Neural progenitor cell (in vitro differentiated cells): ENCODE measurements around the gene OGDH. TPM values are rescaled to one million over a fixed set of nuclear protein-coding genes. Genes with fewer than 3 reads are reported as not detected.

Experiments
- DNase-seq: peaks from one replicate; pipeline ENCODE4 v3.0.0-alpha.2; 2016; ENCODE audit warnings: low spot score
- H2AFZ ChIP-seq: fragments of 200-600 bp; sonication (generic); replicated peaks from 2 replicates; pipeline ENCODE4 v1.6.1; 2016; ENCODE audit warnings: antibody characterized with exemption
- H3F3A ChIP-seq: fragments of 200-600 bp; sonication (generic); 2 replicates; pipeline ENCODE4 v1.6.1; 2016; ENCODE audit warnings: antibody characterized with exemption, low read depth
- H3K27ac ChIP-seq: fragments of 200-600 bp; sonication (generic); 2 replicates; pipeline ENCODE4 v1.5.1; 2016; ENCODE audit warnings: mild to moderate bottlenecking
- H3K27me3 ChIP-seq: fragments of 200-600 bp; sonication (generic); 2 replicates; pipeline ENCODE4 v1.6.1; 2016; ENCODE audit warnings: mild to moderate bottlenecking, moderate library complexity
- H3K36me3 ChIP-seq: fragments of 200-600 bp; sonication (generic); 2 replicates; pipeline ENCODE4 v1.5.1; 2016
- H3K4me1 ChIP-seq: fragments of 200-600 bp; sonication (generic); 2 replicates; pipeline ENCODE4 v1.6.1; 2016; ENCODE audit warnings: mixed run types
- H3K4me2 ChIP-seq: fragments of 200-600 bp; sonication (generic); 2 replicates; pipeline ENCODE4 v1.6.1; 2016
- H3K4me3 ChIP-seq: fragments of 200-600 bp; sonication (generic); 2 replicates; pipeline ENCODE4 v1.5.1; 2016
- H3K79me2 ChIP-seq: fragments of 200-600 bp; sonication (generic); 2 replicates; pipeline ENCODE4 v1.6.1; 2016; ENCODE audit warnings: low read depth
- H3K9ac ChIP-seq: fragments of 200-600 bp; sonication (generic); 2 replicates; pipeline ENCODE4 v1.6.1; 2016
- H3K9me3 ChIP-seq: fragments of 200-600 bp; sonication (generic); 2 replicates; pipeline ENCODE4 v1.5.1; 2016; ENCODE audit warnings: low read depth
- H4K20me1 ChIP-seq: fragments of 200-600 bp; sonication (generic); 2 replicates; pipeline ENCODE4 v1.6.1; 2016; ENCODE audit warnings: low read depth
- H3K27ac Mint-ChIP-seq: 3 replicates; pipeline ENCODE4 v1.8.0; 2021; ENCODE audit warnings: mixed read lengths
- H3K27me3 Mint-ChIP-seq: 2 replicates; pipeline ENCODE4 v1.8.0; 2022; ENCODE audit warnings: low read depth, mild to moderate bottlenecking, inconsistent platforms, moderate library complexity, mixed read lengths; ENCODE audit not compliant: insufficient read depth
- H3K36me3 Mint-ChIP-seq: 3 replicates; pipeline ENCODE4 v1.8.0; 2021; ENCODE audit warnings: mixed read lengths
- H3K4me1 Mint-ChIP-seq: 3 replicates; pipeline ENCODE4 v1.8.0; 2021; ENCODE audit warnings: mixed read lengths
- H3K4me3 Mint-ChIP-seq: 3 replicates; pipeline ENCODE4 v1.8.0; 2021; ENCODE audit warnings: mild to moderate bottlenecking, moderate library complexity, mixed read lengths
- H3K9me3 Mint-ChIP-seq: 3 replicates; pipeline ENCODE4 v1.8.0; 2020; ENCODE audit warnings: mixed read lengths
- CTCF ChIP-seq: fragments of 200-600 bp; sonication (generic); IDR thresholded peaks from 2 replicates; pipeline ENCODE4 v1.5.1; 2017; ENCODE audit warnings: antibody characterized with exemption, mild to moderate bottlenecking
- EZH2 ChIP-seq: fragments of 200-600 bp; sonication (generic); IDR thresholded peaks from 2 replicates; pipeline ENCODE4 v1.6.1; 2017; ENCODE audit warnings: antibody characterized with exemption, mild to moderate bottlenecking, moderate library complexity
- EZH2phosphoT487 ChIP-seq: fragments of 200-600 bp; sonication (generic); IDR thresholded peaks from 2 replicates; pipeline ENCODE4 v1.6.1; 2017; ENCODE audit warnings: antibody characterized with exemption
- total RNA-seq: library from RNA; depleted of rRNA; stranded (reverse); fragments of >200 nt; gene quantifications from 2 replicates; pipeline ENCODE4 v1.2.3, GENCODE V29; 2015; ENCODE audit warnings: low replicate concordance

Gene OGDH
- total RNA-seq, 1 donor from 2014 or later: 25.2 TPM

GRCh38 chr7:44685723-44686122 lies 79.3 kb downstream of the OGDH start:
- Histone ChIP-seq H3K79me2 (no peaks in the 10 kb centered on the region), H3K9me3 (no peaks in the 10 kb centered on the region), H2AFZ (no peak overlapping the region), H3K4me1 (no peaks in the 10 kb centered on the region), H3K27me3 (no peaks in the 10 kb centered on the region), H3K36me3 (no peaks in the 10 kb centered on the region), H3K4me2 (no peak overlapping the region), H3K9ac (no peak overlapping the region), H4K20me1 (no peaks in the 10 kb centered on the region), H3K4me3 (no peak overlapping the region), H3F3A (no peaks in the 10 kb centered on the region), H3K27ac (no peak overlapping the region)
- Mint-ChIP-seq H3K27me3 (peaks cover 6% of the 10 kb centered on the region), H3K9me3 (no peaks in the 10 kb centered on the region), H3K36me3 (peaks cover 12% of the 10 kb centered on the region), H3K4me3 (no peak overlapping the region), H3K27ac (no peak overlapping the region), H3K4me1 (no peaks in the 10 kb centered on the region)
- no peak for TF ChIP-seq CTCF
- DNase-seq: no peak

DNA sequence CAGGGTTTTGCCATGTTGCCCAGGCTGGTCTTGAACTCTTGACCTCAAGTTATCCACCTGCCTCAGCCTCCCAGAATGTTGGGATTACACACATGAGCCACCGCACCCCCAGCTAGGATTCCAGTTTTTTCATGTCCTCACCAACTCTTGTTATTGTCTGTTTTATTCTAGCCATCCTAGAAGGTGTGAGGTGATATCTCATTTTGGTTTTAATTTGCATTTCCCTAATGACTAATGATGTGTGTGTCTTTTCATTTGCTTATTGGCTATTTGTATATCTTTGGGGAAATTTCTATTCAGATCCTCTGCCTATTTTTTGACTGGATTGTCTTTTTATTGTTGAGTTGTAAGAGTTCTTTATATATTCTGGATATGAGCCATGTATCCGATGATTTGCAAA lies 83.0 kb downstream of the OGDH start:
- H3K9ac ChIP-seq: no peak overlapping the region

GRCh38 chr7:44693641-44694313 lies 87.3 kb downstream of the OGDH start:
- Histone ChIP-seq H3K36me3 (no peaks in the 10 kb centered on the region), H3K4me3 (no peak overlapping the region), H3K27me3 (no peaks in the 10 kb centered on the region), H2AFZ (no peak overlapping the region), H3K79me2 (no peaks in the 10 kb centered on the region), H3K27ac (no peak overlapping the region), H3K4me1 (no peaks in the 10 kb centered on the region), H3K9ac (no peak overlapping the region), H3K4me2 (no peak overlapping the region), H3K9me3 (no peaks in the 10 kb centered on the region), H4K20me1 (no peaks in the 10 kb centered on the region), H3F3A (no peaks in the 10 kb centered on the region)
- DNase-seq: no peak
- Mint-ChIP-seq H3K4me1 (no peaks in the 10 kb centered on the region), H3K4me3 (no peak overlapping the region), H3K27me3 (peaks cover 3% of the 10 kb centered on the region), H3K36me3 (peaks cover 41% of the 10 kb centered on the region), H3K9me3 (no peaks in the 10 kb centered on the region), H3K27ac (no peak overlapping the region)
- TF ChIP-seq EZH2: no peak

More for the DNA sequence above, 83.0 kb downstream of the OGDH start:
- no peak for DNase-seq
- Mint-ChIP-seq H3K27ac (no peak overlapping the region), H3K9me3 (no peaks in the 10 kb centered on the region), H3K27me3 (peaks cover 8% of the 10 kb centered on the region), H3K36me3 (peaks cover 19% of the 10 kb centered on the region), H3K4me3 (no peak overlapping the region), H3K4me1 (no peaks in the 10 kb centered on the region)
- Histone ChIP-seq H3K4me1 (no peaks in the 10 kb centered on the region), H3K9me3 (no peaks in the 10 kb centered on the region), H3K36me3 (no peaks in the 10 kb centered on the region), H3K79me2 (no peaks in the 10 kb centered on the region), H3K4me3 (no peak overlapping the region), H4K20me1 (no peaks in the 10 kb centered on the region), H3F3A (no peaks in the 10 kb centered on the region), H3K27ac (no peak overlapping the region), H3K27me3 (no peaks in the 10 kb centered on the region), H2AFZ (no peak overlapping the region), H3K4me2 (no peak overlapping the region)
- TF ChIP-seq EZH2: no peak
- no peak for TF ChIP-seq EZH2phosphoT487
- TF ChIP-seq CTCF: no peak

- Mint-ChIP-seq H3K27ac (no peak overlapping the region), H3K4me1 (no peaks in the 10 kb centered on the region), H3K9me3 (peaks cover under 1% of the 10 kb centered on the region), H3K36me3 (peaks cover 41% of the 10 kb centered on the region), H3K4me3 (no peak overlapping the region), H3K27me3 (peaks cover 7% of the 10 kb centered on the region)
- Histone ChIP-seq H3K27ac (no peak overlapping the region), H3K4me2 (no peak overlapping the region), H3K9me3 (no peaks in the 10 kb centered on the region), H3K36me3 (no peaks in the 10 kb centered on the region), H3K4me3 (no peak overlapping the region), H3K27me3 (no peaks in the 10 kb centered on the region), H3F3A (no peaks in the 10 kb centered on the region), H3K79me2 (no peaks in the 10 kb centered on the region), H4K20me1 (no peaks in the 10 kb centered on the region), H3K9ac (no peak overlapping the region), H2AFZ (no peak overlapping the region), H3K4me1 (no peaks in the 10 kb centered on the region)
- TF ChIP-seq CTCF: no peak
- TF ChIP-seq EZH2phosphoT487: no peak
- TF ChIP-seq EZH2: no peak
- DNase-seq: no peak
Observed at GRCh38 chr7:44694326-44694725, 87.9 kb downstream of the OGDH start.
